H1 (cell line): ENCODE measurements around the gene CSE1L. TPM values are rescaled to one million over a fixed set of nuclear protein-coding genes. Genes with fewer than 3 reads are reported as not detected.
A peak's percentile ranks its signal among the peaks of the same experiment; 100 is the strongest.

Experiments
- CTCF ChIA-PET: fragments of 300-600 bp; sonication (Branson Sonifier 250); formaldehyde crosslinking; loops from one replicate; lab custom pipeline; 2021; ENCODE audit not compliant: partially characterized antibody; lab: Charles Lee
- POLR2A ChIA-PET: fragments of 300-600 bp; sonication (Branson Sonifier 250); formaldehyde crosslinking; loops from one replicate; lab custom pipeline; 2021; ENCODE audit warnings: inconsistent platforms; ENCODE audit not compliant: partially characterized antibody; lab: Charles Lee
- DNase-seq, 2 experiments: peaks; one replicate each; pipeline versions ENCODE4 v3.0.0 to v3.0.0-alpha.2; 2010 to 2022; ENCODE audit warnings: low spot score in 2 of 2, low read depth in 1 of 2, mixed read lengths in 1 of 2
- FAIRE-seq: peaks from 2 replicates; lab custom pipeline; 2011; peaks lifted over from hg19 to GRCh38; lab: Jason Lieb, UNC
- H2AFZ ChIP-seq: 2 replicates; pipeline ENCODE4 v1.8.1; 2012; ENCODE audit warnings: low read length, inconsistent platforms
- H2AK5ac ChIP-seq: 2 replicates; pipeline ENCODE4 v1.6.1; 2013; ENCODE audit warnings: low read depth, low read length
- H2BK120ac ChIP-seq: replicated peaks from 2 replicates; pipeline ENCODE3; 2013; ENCODE audit warnings: low read depth, low read length, inconsistent platforms
- H2BK12ac ChIP-seq: 2 replicates; pipeline ENCODE4 v1.6.1; 2013; ENCODE audit warnings: low read depth, low read length
- H2BK15ac ChIP-seq: 2 replicates; pipeline ENCODE4 v1.6.1; 2013; ENCODE audit warnings: low read length
- H2BK20ac ChIP-seq: 2 replicates; pipeline ENCODE4 v1.6.1; 2013; ENCODE audit warnings: low read length
- H2BK5ac ChIP-seq: 2 replicates; pipeline ENCODE4 v1.6.1; 2013; ENCODE audit warnings: low read depth, low read length
- H3K14ac ChIP-seq: 2 replicates; pipeline ENCODE4 v1.6.1; 2013; ENCODE audit warnings: inconsistent platforms; ENCODE audit not compliant: insufficient read length
- H3K18ac ChIP-seq: 2 replicates; pipeline ENCODE4 v1.6.1; 2013; ENCODE audit warnings: low read length; ENCODE audit errors: extremely low read depth
- H3K23ac ChIP-seq: 2 replicates; pipeline ENCODE4 v1.6.1; 2013; ENCODE audit warnings: inconsistent platforms; ENCODE audit not compliant: insufficient read length
- H3K23me2 ChIP-seq: 2 replicates; pipeline ENCODE4 v1.6.1; 2013; ENCODE audit warnings: low read depth, low read length
- H3K27ac ChIP-seq: 2 replicates; pipeline ENCODE4 v1.6.1; 2011; ENCODE audit warnings: low read depth, low read length, inconsistent platforms
- H3K27me3 ChIP-seq, 4 experiments: replicated peaks in 1 of 4; 1 replicate in 1 of 4; 2 replicates in 3 of 4; pipeline versions ENCODE4 v1.6.1 to v1.8.1; 2011 to 2013; ENCODE audit warnings: low read length in 3 of 4, mild to moderate bottlenecking in 3 of 4, inconsistent platforms in 2 of 4, mixed read lengths in 2 of 4, moderate library complexity in 1 of 4; ENCODE audit not compliant: control insufficient read depth in 3 of 4, insufficient read depth in 3 of 4; ENCODE audit errors: extremely low read depth in 1 of 4
- H3K36me3 ChIP-seq, 4 experiments: 2 replicates each; pipeline versions ENCODE4 v1.6.1 to v1.8.1; 2011 to 2013; ENCODE audit warnings: mild to moderate bottlenecking in 4 of 4, low read length in 3 of 4, moderate library complexity in 2 of 4, control low read depth in 1 of 4, inconsistent platforms in 1 of 4; ENCODE audit not compliant: insufficient read depth in 4 of 4, control insufficient read depth in 2 of 4
- H3K4ac ChIP-seq: replicated peaks from 2 replicates; pipeline ENCODE3; 2013; ENCODE audit warnings: low read length, low read depth, mixed read lengths, inconsistent platforms; ENCODE audit not compliant: insufficient read length
- H3K4me1 ChIP-seq, 4 experiments: replicated peaks in 1 of 4; 1 replicate in 1 of 4; 2 replicates in 3 of 4; pipeline versions ENCODE4 v1.6.1 to v1.8.1; 2011 to 2013; ENCODE audit warnings: low read length in 3 of 4, inconsistent platforms in 2 of 4, mixed read lengths in 1 of 4; ENCODE audit not compliant: insufficient read depth in 4 of 4, control insufficient read depth in 3 of 4
- H3K4me2 ChIP-seq, 2 experiments: 2 replicates each; pipeline versions ENCODE4 v1.6.1 to v1.8.1; 2011 to 2013; ENCODE audit warnings: low read depth in 2 of 2, low read length in 2 of 2, control low read depth in 1 of 2, inconsistent platforms in 1 of 2, mild to moderate bottlenecking in 1 of 2; ENCODE audit not compliant: insufficient read depth in 1 of 2
- H3K4me3 ChIP-seq, 4 experiments: fragments of 200-600, 300-600 bp in 1 of 4; sonication (generic), shearing (Covaris generic), sonication (Bioruptor Twin) in 1 of 4; 2 replicates each; pipeline versions ENCODE4 v1.5.1 to v1.8.1; 2011 to 2016; ENCODE audit warnings: low read length in 4 of 4, low read depth in 3 of 4, control low read depth in 2 of 4, inconsistent platforms in 2 of 4, mild to moderate bottlenecking in 2 of 4, mixed read lengths in 1 of 4, moderate library complexity in 1 of 4; ENCODE audit not compliant: insufficient read depth in 2 of 4; ENCODE audit errors: extremely low read depth in 1 of 4
- H3K56ac ChIP-seq: replicated peaks from 2 replicates; pipeline ENCODE3; 2013; ENCODE audit warnings: low read depth, mild to moderate bottlenecking, mixed read lengths, low read length, inconsistent platforms; ENCODE audit not compliant: insufficient read length
- H3K79me1 ChIP-seq: 2 replicates; pipeline ENCODE4 v1.6.1; 2013; ENCODE audit warnings: low read depth, low read length, control low read depth
- H3K79me2 ChIP-seq, 2 experiments: 2 replicates each; pipeline versions ENCODE4 v1.6.1 to v1.8.1; 2012 to 2013; ENCODE audit warnings: low read length in 2 of 2, mild to moderate bottlenecking in 2 of 2, inconsistent platforms in 1 of 2; ENCODE audit not compliant: insufficient read depth in 2 of 2, control insufficient read depth in 1 of 2
- H3K9ac ChIP-seq, 4 experiments: replicated peaks in 1 of 4; 1 replicate in 1 of 4; 2 replicates in 3 of 4; pipeline versions ENCODE4 v1.6.1 to v1.8.1; 2011 to 2013; ENCODE audit warnings: low read depth in 3 of 4, low read length in 3 of 4, control low read depth in 2 of 4, mild to moderate bottlenecking in 2 of 4, moderate library complexity in 2 of 4, inconsistent platforms in 1 of 4; ENCODE audit errors: extremely low read depth in 1 of 4
- H3K9me3 ChIP-seq, 2 experiments: 2 replicates each; pipeline versions ENCODE4 v1.6.1 to v1.8.1; 2012 to 2013; ENCODE audit warnings: mild to moderate bottlenecking in 2 of 2, moderate library complexity in 2 of 2, control low read depth in 1 of 2, inconsistent platforms in 1 of 2, low read depth in 1 of 2, low read length in 1 of 2, mixed read lengths in 1 of 2; ENCODE audit not compliant: insufficient read depth in 2 of 2
- H4K20me1 ChIP-seq, 2 experiments: replicated peaks in 1 of 2; 2 replicates each; pipeline versions ENCODE3 to v1.8.1; 2011 to 2013; ENCODE audit warnings: inconsistent platforms in 2 of 2, low read length in 2 of 2, mild to moderate bottlenecking in 1 of 2; ENCODE audit not compliant: insufficient read depth in 2 of 2, control insufficient read depth in 1 of 2
- H4K5ac ChIP-seq: 2 replicates; pipeline ENCODE4 v1.6.1; 2013; ENCODE audit warnings: low read length, low read depth, mixed read lengths, inconsistent platforms; ENCODE audit not compliant: insufficient read length
- H4K8ac ChIP-seq: 2 replicates; pipeline ENCODE4 v1.8.0; 2013; ENCODE audit warnings: mild to moderate bottlenecking, moderate library complexity, low read length, inconsistent platforms; ENCODE audit not compliant: insufficient read depth; ENCODE audit errors: extremely low read depth
- H4K91ac ChIP-seq: replicated peaks from 2 replicates; pipeline ENCODE3; 2013; ENCODE audit warnings: low read length, mixed read lengths, inconsistent platforms; ENCODE audit not compliant: insufficient read length
- RAD21 ChIP-seq, 2 experiments: IDR thresholded peaks in 1 of 2; conservative IDR thresholded peaks in 1 of 2; 2 replicates each; pipeline ENCODE4 v1.6.1; 2011; ENCODE audit warnings: low read depth in 2 of 2, low read length in 2 of 2, improper control_type of control experiment in 1 of 2, inconsistent platforms in 1 of 2, mild to moderate bottlenecking in 1 of 2, moderate library complexity in 1 of 2
- YY1 ChIP-seq: IDR thresholded peaks from 2 replicates; pipeline ENCODE4 v1.6.1; 2011; ENCODE audit warnings: low read depth, mild to moderate bottlenecking, low read length
- WGBS, 2 experiments: shearing (Covaris generic) in 1 of 2; methylation state at CpG; one replicate each; pipeline versions ENCODE4 v1.1.6 to v1.1.7; 2013 to 2015; ENCODE audit warnings: low lambda C conversion rate in 2 of 2, mixed read lengths in 2 of 2, inconsistent platforms in 1 of 2, low coverage in 1 of 2, missing lambda C conversion rate in 1 of 2; ENCODE audit not compliant: insufficient replicate concordance in 2 of 2, insufficient coverage in 1 of 2, insufficient read length in 1 of 2; ENCODE audit errors: extremely low coverage in 1 of 2, missing lambda C conversion rate in 1 of 2; 5-methylcytosine and 5-hydroxymethylcytosine counted together
- polyA plus RNA-seq, 7 experiments: library from polyadenylated mRNA; depleted of rRNA in 3 of 7; stranded (reverse) in 5 of 7; unstranded in 2 of 7; fragments of >200 nt in 5 of 7; fragments of 200-250 nt in 2 of 7; gene quantifications; 1 replicate in 5 of 7; 2 replicates in 1 of 7; 4 replicates in 1 of 7; pipeline versions ENCODE4 v1.2.1 to v1.2.3, GENCODE V29; 2011 to 2013; ENCODE audit warnings: missing spikeins in 2 of 7, mixed read lengths in 2 of 7
- total RNA-seq: library from RNA; stranded (reverse); fragmentation: NEBNext Ultra II Directional; extraction: Animal tissue kit (Norgen Biotek cat#: 25700); gene quantifications from 2 replicates; pipeline ENCODE4 v1.2.1, GENCODE V29; 2021
- TF ChIP-seq, protein P1 (sequence below), 3 experiments: IDR thresholded peaks; 1 replicate in 2 of 3; 2 replicates in 1 of 3; pipeline versions ENCODE4 v1.5.1 to v1.6.1; 2011; ENCODE audit warnings: low read length in 3 of 3, mild to moderate bottlenecking in 3 of 3, inconsistent platforms in 2 of 3, low read depth in 1 of 3, moderate library complexity in 1 of 3; ENCODE audit not compliant: insufficient read depth in 1 of 3; ENCODE audit errors: control extremely low read depth in 1 of 3
- TF ChIP-seq, protein P2 (sequence below): IDR thresholded peaks from 2 replicates; pipeline ENCODE4 v1.6.1; 2012; ENCODE audit warnings: inconsistent platforms

The CSE1L gene
- total and polyA plus RNA-seq, 2 of the 8 experiments (the other 6 are each of a cell fraction or from before 2014, with no cell fraction given), result 94.1 to 269 TPM

DNA sequence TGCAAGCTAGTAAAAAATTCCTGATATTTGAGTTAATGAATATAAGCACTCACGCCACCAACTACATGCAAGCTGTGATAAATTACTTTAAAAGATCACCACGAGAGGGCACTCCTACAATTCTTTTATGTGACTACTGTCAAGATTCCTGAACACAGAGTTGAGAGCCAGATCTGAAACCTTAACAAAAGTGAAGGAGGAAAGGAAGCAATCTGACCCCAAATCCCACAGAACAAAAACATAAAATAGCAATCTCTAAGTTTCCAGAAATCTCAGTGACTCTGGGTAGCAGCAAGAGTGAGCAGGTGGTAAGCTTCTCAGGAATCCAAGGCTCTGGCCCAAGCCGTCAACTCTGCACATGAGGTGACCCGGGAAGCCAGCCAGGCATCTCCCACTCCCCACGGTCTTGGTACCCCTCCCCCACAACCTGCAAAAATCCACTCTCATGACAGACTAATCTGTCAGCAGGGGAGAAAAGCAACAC is 86.9 kb downstream of the CSE1L start:
- H2AK5ac ChIP-seq, result no peak overlapping the region
- no peak overlapping the region for H4K91ac ChIP-seq
- 70% methylated on average over 5 of the region's 5 CpGs; no CpG with 5 or more reads in 1 of the 2 experiments for WGBS, 2 experiments
- H3K27me3 ChIP-seq, result no peaks in the 10 kb centered on the region
- no peak overlapping the region for H3K23ac ChIP-seq
- peaks cover 3 to 4% of the 10 kb centered on the region in 2 experiments for H4K20me1 ChIP-seq
- H3K56ac ChIP-seq, result no peak overlapping the region
- H3K4ac ChIP-seq, result no peak overlapping the region
- no peak overlapping the region for H3K18ac ChIP-seq
- peaks cover 2 to 16% (median 6%) of the 10 kb centered on the region in 4 experiments; a peak in 6 of 8 replicates for H3K36me3 ChIP-seq
- H3K79me1 ChIP-seq, result peaks cover 3% of the 10 kb centered on the region; the same call in 1 of the 2 replicates
- DNase-seq (no peak), FAIRE-seq (peak; percentile 32)
- H4K8ac ChIP-seq, result 0 out of 2 replicates have a peak overlapping the region, but pooled peaks have one; percentile 0
- H3K9me3 ChIP-seq, result no peaks in the 10 kb centered on the region
- peaks cover 0 to 6% of the 10 kb centered on the region in 2 experiments; a peak in 1 of 4 replicates for H3K79me2 ChIP-seq
- no peak overlapping the region for H3K4me2 ChIP-seq
- no peak overlapping the region for H3K4me3 ChIP-seq
- no peak overlapping the region for H3K27ac ChIP-seq
- no peak overlapping the region for H2BK15ac ChIP-seq
- TF ChIP-seq, protein P1, sequence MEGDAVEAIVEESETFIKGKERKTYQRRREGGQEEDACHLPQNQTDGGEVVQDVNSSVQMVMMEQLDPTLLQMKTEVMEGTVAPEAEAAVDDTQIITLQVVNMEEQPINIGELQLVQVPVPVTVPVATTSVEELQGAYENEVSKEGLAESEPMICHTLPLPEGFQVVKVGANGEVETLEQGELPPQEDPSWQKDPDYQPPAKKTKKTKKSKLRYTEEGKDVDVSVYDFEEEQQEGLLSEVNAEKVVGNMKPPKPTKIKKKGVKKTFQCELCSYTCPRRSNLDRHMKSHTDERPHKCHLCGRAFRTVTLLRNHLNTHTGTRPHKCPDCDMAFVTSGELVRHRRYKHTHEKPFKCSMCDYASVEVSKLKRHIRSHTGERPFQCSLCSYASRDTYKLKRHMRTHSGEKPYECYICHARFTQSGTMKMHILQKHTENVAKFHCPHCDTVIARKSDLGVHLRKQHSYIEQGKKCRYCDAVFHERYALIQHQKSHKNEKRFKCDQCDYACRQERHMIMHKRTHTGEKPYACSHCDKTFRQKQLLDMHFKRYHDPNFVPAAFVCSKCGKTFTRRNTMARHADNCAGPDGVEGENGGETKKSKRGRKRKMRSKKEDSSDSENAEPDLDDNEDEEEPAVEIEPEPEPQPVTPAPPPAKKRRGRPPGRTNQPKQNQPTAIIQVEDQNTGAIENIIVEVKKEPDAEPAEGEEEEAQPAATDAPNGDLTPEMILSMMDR (IDR thresholded peaks at IDR 0.05; ENCODE audit: control extremely low read depth in 1 of 3, insufficient read depth in 1 of 3, low read depth in 1 of 3, low read length in 3 of 3), result peak in 2 of 3 experiments; percentile 46 to 58; a peak in 3 of 4 replicates
- TF ChIP-seq, protein P2, sequence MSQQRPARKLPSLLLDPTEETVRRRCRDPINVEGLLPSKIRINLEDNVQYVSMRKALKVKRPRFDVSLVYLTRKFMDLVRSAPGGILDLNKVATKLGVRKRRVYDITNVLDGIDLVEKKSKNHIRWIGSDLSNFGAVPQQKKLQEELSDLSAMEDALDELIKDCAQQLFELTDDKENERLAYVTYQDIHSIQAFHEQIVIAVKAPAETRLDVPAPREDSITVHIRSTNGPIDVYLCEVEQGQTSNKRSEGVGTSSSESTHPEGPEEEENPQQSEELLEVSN, result no peak
- TF ChIP-seq YY1 (no peak), RAD21 (IDR thresholded peaks at IDR 0.05 in 1 of 2, conservative IDR thresholded peaks at IDR 0.05 in 1 of 2; ENCODE audit: low read depth in 2 of 2, low read length in 2 of 2) (peak; percentile 60 to 73)
- H3K14ac ChIP-seq, result no peak overlapping the region
- peak overlapping the region; percentile 10; the same call in 1 of the 2 replicates for H2BK5ac ChIP-seq
- H2BK12ac ChIP-seq, result no peak overlapping the region
- H2BK120ac ChIP-seq, result no peak overlapping the region
- peaks cover 0 to 6% (median 0%) of the 10 kb centered on the region in 4 experiments; a peak in 3 of 7 replicates for H3K4me1 ChIP-seq
- H3K23me2 ChIP-seq, result 0 out of 2 replicates have a peak, but pooled peaks cover 2% of the 10 kb centered on the region
- no peak overlapping the region for H3K9ac ChIP-seq
- no peak overlapping the region for H2BK20ac ChIP-seq
- H2AFZ ChIP-seq, result no peak overlapping the region
- ChIA-PET CTCF (interaction anchor here (0.6 to 3.4 kb wide), 34 partner anchors 8 to 187 kb away, joined by 3 to 22 read pairs (median 4); partner anchors contain the start of gene DDX27), POLR2A (interaction anchor here (0.9 to 1.5 kb wide), 7 partner anchors 55 to 145 kb away, joined by 3 to 5 read pairs (median 4); partner anchors contain the start of genes STAU1 and ZNFX1)
- no peak overlapping the region for H4K5ac ChIP-seq
